Thoracic aorta (tissue), 2 donors: ENCODE measurements around the gene SELENOK. TPM values are rescaled to one million over a fixed set of nuclear protein-coding genes. Genes with fewer than 3 reads are reported as not detected.

Experiments
- ATAC-seq: fragments of 150-250 bp; one replicate; pipeline ENCODE4 v1.8.0; 2017; ENCODE audit warnings: low read depth; ENCODE audit not compliant: insufficient number of reproducible peaks, low FRiP score
- DNase-seq: peaks from one replicate; pipeline ENCODE4 v3.0.0-alpha.2; 2020; ENCODE audit warnings: low spot score
- H3K27ac ChIP-seq, 2 donors: fragments of 200-600 bp; sonication (generic); 1 replicate in 1 of 2; 2 replicates in 1 of 2; pipeline ENCODE4 v1.5.1; 2016; ENCODE audit warnings: mild to moderate bottlenecking in 2 of 2, moderate library complexity in 2 of 2
- H3K27me3 ChIP-seq: fragments of 200-600 bp; sonication (generic); replicated peaks from 2 replicates; pipeline ENCODE4 v1.6.0; 2016; ENCODE audit warnings: mild to moderate bottlenecking; ENCODE audit not compliant: insufficient read depth
- H3K36me3 ChIP-seq: fragments of 200-600 bp; sonication (generic); one replicate; pipeline ENCODE4 v1.5.1; 2016
- H3K4me1 ChIP-seq, 2 donors: fragments of 200-600 bp; sonication (generic); 1 replicate in 1 of 2; 2 replicates in 1 of 2; pipeline versions ENCODE4 v1.5.1 to v1.6.0; 2016; ENCODE audit warnings: low read depth in 2 of 2, mild to moderate bottlenecking in 1 of 2; ENCODE audit not compliant: control insufficient read depth in 1 of 2
- H3K4me3 ChIP-seq: fragments of 200-600 bp; sonication (generic); 2 replicates; pipeline ENCODE4 v1.5.1; 2016; ENCODE audit warnings: mild to moderate bottlenecking
- H3K9me3 ChIP-seq: fragments of 200-600 bp; sonication (generic); 2 replicates; pipeline ENCODE4 v1.5.1; 2016
- CTCF ChIP-seq: fragments of 200-600 bp; sonication (generic); IDR thresholded peaks from one replicate; pipeline ENCODE4 v1.5.1; 2019; ENCODE audit warnings: antibody characterized with exemption
- total RNA-seq, 2 donors: library from RNA; depleted of rRNA; stranded (reverse); fragments of >200 nt; gene quantifications; one replicate each; pipeline versions ENCODE4 v1.1.0 to v1.2.3, GENCODE V29; 2016

Gene SELENOK
- total RNA-seq, 2 donors from 2014 or later = 22.6 to 36.8 TPM

DNA sequence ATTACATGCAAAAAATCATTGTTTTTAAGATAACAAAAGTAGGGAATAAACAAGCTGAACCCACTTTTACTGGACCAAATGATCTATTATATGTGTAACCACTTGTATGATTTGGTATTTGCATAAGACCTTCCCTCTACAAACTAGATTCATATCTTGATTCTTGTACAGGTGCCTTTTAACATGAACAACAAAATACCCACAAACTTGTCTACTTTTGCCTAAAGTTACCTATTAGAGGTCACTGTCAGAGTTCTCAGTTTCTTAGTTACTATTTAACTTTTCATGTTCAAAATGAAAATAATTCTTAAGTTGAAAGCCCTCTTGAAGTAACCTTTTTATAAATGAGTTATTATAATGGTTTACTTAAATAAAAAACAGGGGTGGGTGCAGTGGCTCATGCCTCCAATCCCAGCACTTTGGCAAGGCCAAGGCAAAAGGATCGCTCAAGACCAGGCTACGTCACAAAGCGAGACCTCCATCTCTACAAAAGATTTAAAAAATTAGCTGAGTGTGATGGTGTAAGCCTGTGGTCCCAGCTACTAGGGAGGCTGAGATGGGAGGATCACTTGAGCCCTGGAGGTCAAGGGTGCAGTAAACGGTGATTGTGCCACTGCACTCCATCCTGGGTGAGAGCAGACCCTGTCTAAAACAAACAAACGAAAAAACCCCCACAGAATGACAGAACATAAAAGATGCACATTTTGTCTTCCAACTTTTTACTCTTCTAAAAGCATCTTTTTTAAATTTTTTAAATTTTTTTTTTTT lies 25.7 kb downstream of the SELENOK start:
- ATAC-seq = no peak
- Histone ChIP-seq H3K4me3 (no peak overlapping the region), H3K9me3 (no peaks in the 10 kb centered on the region), H3K36me3 (peaks cover 59% of the 10 kb centered on the region), H3K4me1 (no peaks in the 10 kb centered on the region), H3K27ac (no peak overlapping the region), H3K27me3 (no peaks in the 10 kb centered on the region)
- no peak for TF ChIP-seq CTCF
- DNase-seq = no peak

GRCh38 chr3:53863145-53863544 lies 28.5 kb downstream of the SELENOK start:
- no peak overlapping the region for H3K27ac ChIP-seq
- no peak for ATAC-seq
- no peak for DNase-seq
- no peak overlapping the region for H3K4me3 ChIP-seq
- H3K4me1 ChIP-seq = no peaks in the 10 kb centered on the region
- H3K9me3 ChIP-seq = no peaks in the 10 kb centered on the region
- no peak for TF ChIP-seq CTCF
- H3K27me3 ChIP-seq = no peaks in the 10 kb centered on the region
- H3K36me3 ChIP-seq = peaks cover 44% of the 10 kb centered on the region

DNA sequence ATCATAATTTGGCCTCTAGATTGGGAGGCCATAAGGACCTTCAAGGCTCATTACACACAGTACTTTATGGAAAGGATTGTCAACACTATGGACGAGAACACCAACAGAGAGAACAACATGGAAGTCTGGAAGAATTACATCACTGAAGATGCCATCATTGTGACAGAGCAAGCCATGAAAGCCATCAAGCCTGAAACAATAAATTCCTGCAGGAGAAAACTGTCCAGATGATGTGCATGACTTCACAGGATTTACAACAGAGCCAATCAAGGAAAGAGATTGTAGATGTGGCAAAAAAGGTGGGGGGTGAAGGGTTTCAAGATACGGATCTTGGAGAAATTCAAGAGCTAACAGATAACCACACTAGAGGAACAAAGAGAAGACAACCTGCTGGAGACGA lies 29.4 kb downstream of the SELENOK start:
- H3K27ac ChIP-seq = no peak overlapping the region
- no peak for TF ChIP-seq CTCF
- no peaks in the 10 kb centered on the region for H3K27me3 ChIP-seq
- no peak overlapping the region for H3K4me3 ChIP-seq
- DNase-seq = no peak
- no peaks in the 10 kb centered on the region for H3K9me3 ChIP-seq
- ATAC-seq = no peak
- H3K4me1 ChIP-seq = no peaks in the 10 kb centered on the region
- H3K36me3 ChIP-seq = peaks cover 35% of the 10 kb centered on the region

- no peak overlapping the region for H3K4me3 ChIP-seq
- no peak overlapping the region for H3K27ac ChIP-seq
- H3K9me3 ChIP-seq = no peaks in the 10 kb centered on the region
- no peak for TF ChIP-seq CTCF
- H3K36me3 ChIP-seq = peaks cover 27% of the 10 kb centered on the region
- no peak for ATAC-seq
- H3K27me3 ChIP-seq = no peaks in the 10 kb centered on the region
- H3K4me1 ChIP-seq = no peaks in the 10 kb centered on the region
- no peak for DNase-seq
Measured at GRCh38 chr3:53860196-53860595, 31.5 kb downstream of the SELENOK start.

- H3K27me3 ChIP-seq = no peaks in the 10 kb centered on the region
- no peak for DNase-seq
- no peak for TF ChIP-seq CTCF
- no peaks in the 10 kb centered on the region for H3K9me3 ChIP-seq
- H3K36me3 ChIP-seq = peaks cover 17% of the 10 kb centered on the region
- no peak overlapping the region for H3K27ac ChIP-seq
- H3K4me1 ChIP-seq = no peaks in the 10 kb centered on the region
- no peak for ATAC-seq
- H3K4me3 ChIP-seq = no peak overlapping the region
Measured at GRCh38 chr3:53859178-53859577, 32.5 kb downstream of the SELENOK start.
